Fibroblast of lung (primary cell): ENCODE results near the gene EPHA5.

Experiments
- CTCF ChIP-seq, 2 donors: IDR thresholded peaks in 1 of 2; conservative IDR thresholded peaks in 1 of 2; 1 replicate in 1 of 2; 2 replicates in 1 of 2; pipeline ENCODE4 v1.5.1; 2011 to 2012; ENCODE audit warnings: low read length in 2 of 2, control low read depth in 1 of 2, inconsistent platforms in 1 of 2, low read depth in 1 of 2, mild to moderate bottlenecking in 1 of 2
- EZH2 ChIP-seq: IDR thresholded peaks from 2 replicates; pipeline ENCODE4 v1.5.1; 2012; ENCODE audit warnings: low read length, control low read depth, mild to moderate bottlenecking; ENCODE audit errors: missing control alignments

GRCh38 chr4:65316534-65316933, 353.8 kb downstream of the EPHA5 start:
- TF ChIP-seq EZH2 (no peak), CTCF (conservative IDR thresholded peaks at IDR 0.05 in 1 of 2, IDR thresholded peaks at IDR 0.05 in 1 of 2; ENCODE audit: low read depth in 1 of 2, low read length in 2 of 2) (no peak)
